HTR-8/SVneo (cell line): ENCODE results near the gene THRB.

Source experiments
- DNase-seq: peaks from one replicate; pipeline ENCODE4 v3.0.0; 2011; ENCODE audit warnings: low spot score, mixed read lengths; ENCODE audit not compliant: insufficient read length
- FAIRE-seq: peaks from 2 replicates; lab custom pipeline; 2011; peaks lifted over from hg19 to GRCh38; lab: Jason Lieb, UNC

Gene THRB

GRCh38 chr3:24294150-24294549 is 200.5 kb downstream of the THRB start:
- DNase-seq (no peak), FAIRE-seq (no peak)

- no peak for FAIRE-seq
- DNase-seq = no peak
Measured at GRCh38 chr3:24291646-24292045, 203.0 kb downstream of the THRB start.

- no peak for DNase-seq
- no peak for FAIRE-seq
Measured at GRCh38 chr3:24290596-24290995, 204.1 kb downstream of the THRB start.

GRCh38 chr3:24288496-24289236 is 206.0 kb downstream of the THRB start:
- FAIRE-seq (no peak), DNase-seq (no peak)

- DNase-seq (no peak), FAIRE-seq (no peak)
Measured at GRCh38 chr3:24287755-24288450, 206.7 kb downstream of the THRB start.

GRCh38 chr3:24286405-24286804 is 208.2 kb downstream of the THRB start:
- FAIRE-seq (no peak), DNase-seq (no peak)

GRCh38 chr3:24278543-24278942 is 216.1 kb downstream of the THRB start:
- no peak for FAIRE-seq
- no peak for DNase-seq

- FAIRE-seq (no peak), DNase-seq (no peak)
Measured at GRCh38 chr3:24273491-24273890, 221.2 kb downstream of the THRB start.

- DNase-seq = no peak
- FAIRE-seq = no peak
Measured at GRCh38 chr3:24272875-24273274, 221.8 kb downstream of the THRB start.

- no peak for FAIRE-seq
Measured at GRCh38 chr3:24272408-24272807, 222.2 kb downstream of the THRB start.

GRCh38 chr3:24271228-24271627 is 223.4 kb downstream of the THRB start:
- no peak for DNase-seq
- FAIRE-seq = no peak

More at GRCh38 chr3:24272408-24272807, 222.2 kb downstream of the THRB start:
- DNase-seq = no peak

- no peak for DNase-seq
- no peak for FAIRE-seq
Measured at GRCh38 chr3:24270744-24271143, 223.9 kb downstream of the THRB start.

GRCh38 chr3:24270204-24270691 is 224.4 kb downstream of the THRB start:
- FAIRE-seq = no peak
- no peak for DNase-seq

- DNase-seq (peak; percentile 39), FAIRE-seq (no peak)
Measured at GRCh38 chr3:24264748-24265158, 229.9 kb downstream of the THRB start.

GRCh38 chr3:24264011-24264410 is 230.6 kb downstream of the THRB start:
- DNase-seq (no peak), FAIRE-seq (no peak)

- FAIRE-seq = no peak
Measured at GRCh38 chr3:24263069-24263668, 231.5 kb downstream of the THRB start.

GRCh38 chr3:24261521-24261920 is 233.1 kb downstream of the THRB start:
- FAIRE-seq (no peak), DNase-seq (no peak)

More at GRCh38 chr3:24263069-24263668, 231.5 kb downstream of the THRB start:
- DNase-seq = no peak

GRCh38 chr3:24259901-24260512 is 234.6 kb downstream of the THRB start:
- FAIRE-seq = no peak
- no peak for DNase-seq

- FAIRE-seq (no peak), DNase-seq (no peak)
Measured at GRCh38 chr3:24258727-24259600, 235.7 kb downstream of the THRB start.

- FAIRE-seq = no peak
- no peak for DNase-seq
Measured at GRCh38 chr3:24258260-24258659, 236.4 kb downstream of the THRB start.
